ENCODE data around the gene ADAMTS15. TPM values are rescaled to one million over a fixed set of nuclear protein-coding genes. Genes with fewer than 3 reads are reported as not detected.
"Not testable (repeated sequence)": the region's sequence is repeated elsewhere in the genome, so short reads cannot be mapped to it uniquely, and the experiment has no call there.

Gene ADAMTS15
- total RNA-seq, 1 donor: under 0.01 TPM

GRCh38 chr11:130434521-130435223 is 13.8 kb upstream of the ADAMTS15 start:
- DNase-seq (ENCODE audit: low read depth in 2 of 3, low spot score in 2 of 3): peak; percentile 55 to 92 (median 69)

- DNase-seq (ENCODE audit: low read depth in 2 of 3, low spot score in 2 of 3): no peak
Observed at GRCh38 chr11:130435671-130436070, 12.8 kb upstream of the ADAMTS15 start.

- no peak for DNase-seq (ENCODE audit: low read depth in 2 of 3, low spot score in 2 of 3)
Observed at GRCh38 chr11:130436171-130436570, 12.3 kb upstream of the ADAMTS15 start.

- no peak for DNase-seq (ENCODE audit: low read depth in 2 of 3, low spot score in 2 of 3)
Observed at GRCh38 chr11:130437848-130438247, 10.6 kb upstream of the ADAMTS15 start.

- not testable (repeated sequence) for DNase-seq (ENCODE audit: low read depth in 2 of 3, low spot score in 2 of 3)
Observed at GRCh38 chr11:130438401-130439159, 9.9 kb upstream of the ADAMTS15 start.

GRCh38 chr11:130439160-130439519 is 9.3 kb upstream of the ADAMTS15 start:
- peak in 1 of 3 donors; percentile 27 for DNase-seq (ENCODE audit: low read depth in 2 of 3, low spot score in 2 of 3)

GRCh38 chr11:130439876-130440275 is 8.6 kb upstream of the ADAMTS15 start:
- DNase-seq (ENCODE audit: low read depth in 2 of 3, low spot score in 2 of 3): no peak

- no peak for DNase-seq (ENCODE audit: low read depth in 2 of 3, low spot score in 2 of 3)
Observed at GRCh38 chr11:130441719-130442118, 6.7 kb upstream of the ADAMTS15 start.

GRCh38 chr11:130442737-130443136 is 5.7 kb upstream of the ADAMTS15 start:
- no peak for DNase-seq (ENCODE audit: low read depth in 2 of 3, low spot score in 2 of 3)

- DNase-seq (ENCODE audit: low read depth in 2 of 3, low spot score in 2 of 3): no peak
Observed at GRCh38 chr11:130445788-130446187, 2.7 kb upstream of the ADAMTS15 start.

GRCh38 chr11:130448039-130448415 is 418 bp upstream of the ADAMTS15 start:
- DNase-seq (ENCODE audit: low read depth in 2 of 3, low spot score in 2 of 3): no peak

GRCh38 chr11:130449310-130449990 is 1.0 kb downstream of the ADAMTS15 start:
- DNase-seq (ENCODE audit: low read depth in 2 of 3, low spot score in 2 of 3): no peak

- DNase-seq (ENCODE audit: low read depth in 2 of 3, low spot score in 2 of 3): no peak
Observed at GRCh38 chr11:130449996-130450769, 1.7 kb downstream of the ADAMTS15 start.

GRCh38 chr11:130451231-130452019 is 3.0 kb downstream of the ADAMTS15 start:
- no peak for DNase-seq (ENCODE audit: low read depth in 2 of 3, low spot score in 2 of 3)

GRCh38 chr11:130452176-130452575 is 3.7 kb downstream of the ADAMTS15 start:
- DNase-seq (ENCODE audit: low read depth in 2 of 3, low spot score in 2 of 3): no peak

- DNase-seq (ENCODE audit: low read depth in 2 of 3, low spot score in 2 of 3): no peak
Observed at GRCh38 chr11:130452940-130453339, 4.5 kb downstream of the ADAMTS15 start.

GRCh38 chr11:130454491-130455252 is 6.2 kb downstream of the ADAMTS15 start:
- no peak for DNase-seq (ENCODE audit: low read depth in 2 of 3, low spot score in 2 of 3)

- DNase-seq (ENCODE audit: low read depth in 2 of 3, low spot score in 2 of 3): no peak
Observed at GRCh38 chr11:130455483-130456127, 7.2 kb downstream of the ADAMTS15 start.

- DNase-seq (ENCODE audit: low read depth in 2 of 3, low spot score in 2 of 3): no peak
Observed at GRCh38 chr11:130456286-130456685, 7.8 kb downstream of the ADAMTS15 start.

Measured in hematopoietic multipotent progenitor cell (in vitro differentiated cells).